ENCODE data around the gene NLRP5.

GRCh38 chr19:56106397-56106849 is 119.8 kb downstream of the NLRP5 start:
- no peak for TF ChIP-seq CTCF (IDR thresholded peaks at IDR 0.05)
- no peak for TF ChIP-seq POLR2A (IDR thresholded peaks at IDR 0.05)

All from vagina (tissue), 2 donors.